ENCODE data around the gene TMEM59L. TPM values are rescaled to one million over a fixed set of nuclear protein-coding genes. Genes with fewer than 3 reads are reported as not detected.

TMEM59L gene
- total RNA-seq, 1 donor from 2014 or later: 1.6 TPM

DNA sequence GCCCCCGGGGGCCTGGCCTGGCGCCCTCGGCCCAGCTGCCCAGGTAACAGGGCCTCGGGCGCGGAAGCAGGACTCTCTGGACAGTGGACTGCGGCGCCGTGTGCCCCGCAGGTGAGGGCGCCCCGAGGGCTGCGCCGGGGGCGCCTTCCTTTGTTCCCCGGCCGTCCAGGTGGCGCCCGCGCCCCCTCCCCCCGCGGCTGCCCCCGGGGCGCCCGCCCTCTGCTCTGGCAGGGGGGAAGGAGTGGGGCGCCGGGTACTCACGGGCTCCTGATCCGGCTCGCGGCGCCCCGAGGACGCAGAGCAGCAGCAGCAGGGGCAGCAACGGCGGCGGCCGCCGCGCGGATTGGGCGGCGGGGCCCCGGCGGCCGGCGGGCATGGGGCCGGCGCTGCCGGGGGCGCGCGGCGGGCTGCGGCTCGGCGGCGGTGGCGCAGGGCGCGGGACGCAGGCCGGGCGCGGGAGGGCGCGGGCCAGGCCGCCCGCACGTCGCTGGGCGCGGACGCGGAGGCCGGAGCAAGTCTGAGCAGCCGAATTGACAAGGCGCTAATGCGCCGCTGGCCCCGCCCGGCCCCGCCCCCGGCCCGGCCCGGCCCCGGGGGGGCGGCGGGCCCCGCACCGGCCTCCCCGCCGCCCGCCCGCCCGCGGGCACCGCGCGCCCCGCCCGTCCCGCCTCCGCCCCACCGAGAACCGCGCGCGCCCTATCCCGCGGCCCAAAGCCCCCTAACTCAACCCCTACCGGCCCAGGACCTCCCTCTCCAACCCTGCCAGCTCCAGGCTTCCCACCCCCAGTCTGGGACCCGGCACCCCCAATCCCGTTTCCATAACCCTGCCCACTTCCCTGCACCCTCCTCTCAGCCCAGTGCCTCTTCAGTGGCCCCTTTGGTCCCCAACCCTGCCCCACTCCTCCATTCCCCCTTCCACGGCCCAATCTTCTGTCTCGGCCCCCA is 6.1 kb upstream of the TMEM59L start, which contains the start of gene CRLF1:
TSS of gene CRLF1 (minus strand) at position 519 of the 945 bp plus-strand sequence. CDS start at position 376, 143 bp downstream.
- intact Hi-C loops (cut with DNase I): no loop called here
- ATAC-seq (ENCODE audit: poor library complexity) (no peak), DNase-seq (no peak)

DNA sequence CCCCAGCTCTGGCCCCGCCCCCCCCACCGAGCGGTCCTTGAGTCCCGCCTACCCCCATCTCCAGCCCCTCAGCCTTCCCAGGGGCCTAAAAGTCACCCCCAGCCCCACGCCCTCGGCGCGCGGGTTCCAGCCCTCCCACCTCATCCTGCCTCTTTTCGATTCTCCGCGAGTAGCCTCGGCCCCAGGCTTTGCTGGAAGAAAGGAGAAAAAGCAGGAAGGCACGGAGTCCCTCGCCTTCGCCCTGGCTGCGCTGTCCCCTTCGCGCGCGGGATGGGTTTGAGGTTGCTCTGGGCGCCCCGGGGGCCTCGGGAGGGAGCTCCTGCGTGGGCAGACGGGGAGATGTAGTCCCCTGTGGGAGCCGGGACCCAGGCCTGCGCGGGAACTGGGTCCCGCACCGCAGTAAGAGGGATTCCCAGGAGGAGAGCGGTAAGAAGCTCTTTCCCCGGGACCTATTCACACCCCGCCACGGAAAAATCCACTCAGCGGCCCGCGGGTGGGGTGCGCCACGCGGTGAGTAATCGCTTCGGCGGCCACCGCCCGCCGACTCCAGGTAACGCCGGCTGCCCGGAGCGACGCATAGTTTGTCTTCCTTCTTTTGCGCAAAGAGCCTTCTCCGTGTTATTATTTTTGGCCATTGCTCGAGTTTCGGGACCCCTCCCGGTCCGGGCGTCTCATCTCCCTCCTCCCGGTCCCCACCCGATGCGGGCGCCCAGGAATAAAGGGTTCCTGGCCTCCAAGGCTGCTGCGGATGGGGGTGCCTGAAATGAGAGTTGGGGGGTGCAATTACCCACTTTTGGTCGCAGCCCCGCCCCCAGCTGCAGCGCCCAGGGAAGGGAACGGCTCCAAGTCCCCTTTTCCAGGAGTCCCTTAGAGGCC is 5.2 kb upstream of the TMEM59L start:
- intact Hi-C loops (cut with DNase I): no loop called here
- DNase-seq (no peak), ATAC-seq (ENCODE audit: poor library complexity) (peak; percentile 5)

DNA sequence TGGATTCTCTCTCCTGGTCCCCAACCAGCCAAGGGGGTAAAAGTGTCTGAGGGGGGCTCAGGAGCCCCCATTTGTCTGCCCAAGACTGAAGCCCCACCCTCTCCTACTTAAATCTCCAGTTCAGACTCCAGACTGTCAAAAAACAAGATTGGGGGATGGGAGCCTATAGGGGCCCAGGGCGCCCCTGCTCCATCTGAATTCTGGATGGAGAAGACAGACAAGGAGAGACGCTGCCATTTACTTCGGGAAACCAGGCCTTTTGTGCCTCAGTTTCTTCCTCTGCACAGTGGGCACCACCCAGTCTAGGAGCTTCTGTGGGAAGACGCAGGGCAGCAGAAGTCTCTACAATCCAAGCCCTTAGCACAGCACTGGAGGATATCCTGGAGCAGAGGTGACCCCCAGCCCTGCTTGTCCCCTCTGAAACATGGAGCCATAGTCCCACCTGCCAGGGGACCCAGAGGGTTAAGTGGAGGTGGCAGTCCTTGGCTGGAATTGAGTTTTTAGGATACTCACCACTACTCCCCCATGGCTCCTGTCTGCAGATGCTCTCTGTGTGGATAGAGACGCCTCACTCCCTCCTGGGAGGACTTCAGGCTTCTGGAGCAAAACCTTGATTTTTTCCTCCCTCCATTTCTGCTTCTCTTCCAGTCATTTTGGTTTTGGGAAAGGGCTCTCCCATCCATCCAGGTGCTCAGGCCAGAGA is 4.4 kb upstream of the TMEM59L start:
- intact Hi-C loops (cut with DNase I): no loop called here
- DNase-seq (no peak), ATAC-seq (ENCODE audit: poor library complexity) (no peak)

DNA sequence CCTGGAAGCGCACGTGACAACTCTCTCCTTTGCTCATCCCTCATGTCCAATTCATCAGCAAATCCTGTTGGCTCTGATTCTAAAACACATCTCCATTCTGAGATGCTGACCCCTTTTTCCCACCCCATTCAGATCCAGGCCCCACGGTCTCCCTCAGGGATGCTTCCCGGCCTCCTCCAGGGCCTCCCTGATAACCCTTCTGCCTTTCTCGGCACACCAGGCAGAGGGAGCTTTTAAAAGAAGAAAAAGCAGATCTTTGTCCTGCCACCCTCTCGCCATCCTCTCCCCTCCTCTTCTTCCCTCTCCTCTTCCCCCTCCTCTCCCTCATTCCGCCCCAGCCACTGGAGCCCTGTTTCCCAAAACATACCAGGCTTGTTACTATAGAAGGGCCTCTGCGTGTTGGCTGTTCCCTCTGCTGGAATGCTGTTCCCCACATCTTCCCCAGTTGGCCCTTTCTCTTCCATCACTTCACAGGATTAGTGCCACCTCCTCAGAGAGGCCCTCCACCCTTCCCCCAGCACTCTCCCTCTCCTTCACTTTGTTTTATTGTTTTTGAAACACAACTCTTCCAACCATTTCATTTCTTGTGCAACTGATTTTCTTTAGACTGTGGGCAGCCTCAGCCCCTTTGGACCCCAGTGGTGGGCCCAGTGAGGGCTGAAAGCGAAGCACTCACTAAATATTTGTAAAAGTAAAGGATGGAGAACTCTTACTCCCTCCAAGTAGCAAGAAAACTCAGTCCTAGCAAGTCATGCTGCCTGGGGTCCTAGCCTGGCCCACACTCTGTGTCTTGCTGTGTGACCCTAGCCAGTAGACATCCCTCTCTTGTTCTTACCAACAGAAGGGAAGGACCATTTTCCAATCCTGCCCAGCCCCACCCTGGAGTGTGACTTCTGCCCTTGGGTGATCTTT is 3.6 kb upstream of the TMEM59L start:
- no peak for DNase-seq
- no peak for ATAC-seq (ENCODE audit: poor library complexity)
- intact Hi-C loops (cut with DNase I): no loop called here

DNA sequence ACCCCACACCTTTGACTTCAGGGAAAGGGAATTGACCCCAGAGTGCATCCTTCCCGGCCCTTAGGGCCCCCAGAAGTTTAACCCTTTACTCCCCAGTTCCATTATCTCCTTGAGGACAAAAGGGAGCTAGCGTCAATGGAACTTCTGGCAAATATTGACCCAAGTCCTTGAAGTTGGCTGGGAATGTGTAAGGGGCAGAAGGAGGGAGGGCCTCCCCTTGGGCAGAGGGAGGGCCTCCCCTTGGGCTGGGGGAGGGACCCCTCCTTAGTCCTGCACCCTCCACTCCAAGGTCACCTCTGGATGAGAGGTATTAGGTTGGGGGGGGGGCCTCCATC is 3.0 kb upstream of the TMEM59L start:
- intact Hi-C loops (cut with DNase I): no loop called here
- ATAC-seq (ENCODE audit: poor library complexity) (no peak), DNase-seq (no peak)

DNA sequence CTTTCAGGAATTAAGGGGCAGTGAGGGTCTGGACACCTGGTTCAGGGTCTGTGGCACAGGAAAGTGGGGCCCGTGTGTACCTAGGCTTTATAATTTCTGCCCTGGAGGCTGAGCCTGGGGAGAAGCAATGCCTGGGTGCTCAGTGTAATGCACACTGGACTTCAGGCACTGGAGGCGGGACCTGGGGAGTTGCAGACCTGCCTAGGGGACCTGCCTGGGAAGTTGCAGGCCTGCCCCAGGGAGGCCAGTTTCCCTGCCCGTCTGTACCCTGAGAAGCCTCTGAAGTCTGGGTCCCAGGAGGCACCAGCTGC is 2.5 kb upstream of the TMEM59L start:
- intact Hi-C loops (cut with DNase I): no loop called here
- ATAC-seq (ENCODE audit: poor library complexity): no peak
- no peak for DNase-seq

DNA sequence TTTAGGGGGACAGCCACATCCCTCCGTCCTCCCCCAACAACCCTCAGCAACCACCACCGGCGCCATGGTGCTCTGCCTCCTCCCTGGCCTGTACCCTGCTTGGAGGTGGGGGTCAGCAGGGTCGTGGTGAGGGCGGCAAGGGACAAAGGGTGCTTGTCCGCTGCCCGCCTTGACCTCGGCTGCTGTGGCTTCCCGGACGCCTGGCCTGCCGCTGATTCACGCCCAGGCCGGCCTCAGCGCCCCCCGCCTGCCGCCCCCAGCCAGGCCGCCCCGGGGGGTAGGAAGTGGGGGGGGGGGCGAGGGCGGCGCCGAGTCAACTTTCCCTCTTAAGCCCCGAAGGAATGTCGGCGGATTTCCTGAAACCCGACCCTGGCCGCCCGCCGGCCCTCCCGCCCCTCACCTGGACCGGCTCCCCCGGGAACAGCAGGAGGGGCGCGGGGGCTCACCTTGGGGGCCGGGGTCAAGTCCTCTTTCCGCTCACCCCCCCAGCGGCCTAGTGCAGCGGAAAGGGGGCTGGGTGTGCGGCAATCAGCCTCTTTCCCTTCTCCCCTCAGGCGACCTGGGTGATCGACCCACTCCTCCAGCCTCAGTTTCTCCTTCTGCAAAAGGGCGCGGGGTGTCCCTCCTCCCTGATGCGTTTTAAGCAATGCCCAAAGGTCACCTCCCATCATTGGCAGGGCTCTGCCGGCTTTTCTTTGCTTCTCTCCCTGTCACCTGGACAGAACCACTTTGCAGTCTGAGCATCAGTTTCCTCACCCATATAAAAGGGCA is 1.9 kb upstream of the TMEM59L start:
- intact Hi-C loops (cut with DNase I): no loop called here
- no peak for ATAC-seq (ENCODE audit: poor library complexity)
- DNase-seq: no peak

DNA sequence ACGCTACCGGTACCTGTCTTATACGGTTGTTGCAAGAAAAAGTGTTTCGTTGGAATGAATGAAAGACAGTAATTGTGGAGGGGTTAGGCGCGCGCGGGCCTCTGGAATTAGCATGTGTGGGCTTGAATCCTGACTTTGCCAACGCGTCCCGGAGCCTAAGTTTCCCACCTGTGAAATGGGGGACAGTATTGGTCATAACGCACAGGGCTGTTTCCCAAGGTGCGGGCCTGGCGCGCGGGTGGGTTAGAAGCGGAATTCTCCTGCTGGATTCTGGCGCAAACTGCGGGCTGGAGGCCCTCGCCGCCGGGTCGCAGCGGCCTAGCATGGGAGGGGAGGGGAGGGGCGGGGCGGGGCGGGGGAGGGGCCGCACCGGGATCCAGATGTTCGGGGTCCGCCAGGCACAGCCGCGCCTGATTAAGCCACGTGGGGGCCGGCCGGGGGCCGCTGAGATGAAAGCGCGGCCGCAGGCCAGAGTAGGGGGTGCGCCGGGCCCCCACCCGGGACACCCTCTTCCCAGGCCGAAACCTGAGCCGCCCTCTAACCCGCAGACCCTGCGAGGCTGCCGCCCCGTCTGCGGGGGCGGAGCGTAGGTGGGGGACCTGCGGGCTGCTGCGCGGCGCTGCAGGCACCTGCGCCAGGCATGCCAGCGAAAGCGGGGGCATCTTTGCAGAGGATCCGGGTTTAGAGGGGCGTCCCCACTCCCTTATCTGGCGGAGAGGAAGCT is 1.2 kb upstream of the TMEM59L start:
- no peak for DNase-seq
- intact Hi-C loops (cut with DNase I): no loop called here
- ATAC-seq (ENCODE audit: poor library complexity): no peak

DNA sequence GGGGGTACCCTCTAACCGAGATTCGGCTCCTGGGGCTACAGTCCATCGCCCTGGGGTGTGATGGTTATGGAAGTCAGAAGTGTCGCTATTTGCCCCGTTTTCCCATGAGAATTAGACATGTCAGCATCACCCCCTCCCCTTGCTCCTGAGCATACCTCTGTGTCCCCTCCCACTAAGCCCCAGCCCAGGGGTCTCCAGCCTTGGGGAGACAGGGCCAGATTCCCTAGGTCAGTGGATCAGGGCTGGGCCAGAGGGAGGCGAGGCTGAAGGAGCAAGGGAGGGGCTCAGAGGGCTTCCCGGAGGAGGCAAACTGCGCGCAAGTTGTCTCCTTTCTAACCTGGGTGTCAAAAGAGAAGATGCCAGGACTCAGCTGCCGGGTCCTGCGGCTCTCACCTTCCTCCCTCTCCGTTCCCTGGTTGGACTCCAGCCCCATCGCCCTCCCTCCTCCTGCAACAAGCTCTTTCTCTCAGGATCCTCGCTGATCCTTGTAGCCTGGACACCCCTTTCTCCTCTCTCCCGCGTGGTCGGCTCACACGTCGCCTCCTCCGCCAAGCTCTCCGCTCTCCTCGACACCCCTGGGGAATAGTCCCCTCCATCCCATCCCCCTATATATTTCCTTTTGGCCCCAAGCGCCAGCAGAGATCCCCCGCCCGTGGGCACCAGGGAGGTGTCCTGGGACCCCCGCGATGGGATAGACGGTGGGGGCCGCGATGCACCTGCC is 459 bp upstream of the TMEM59L start:
- intact Hi-C loops (cut with DNase I): no loop called here
- ATAC-seq (ENCODE audit: poor library complexity): no peak
- DNase-seq: no peak

DNA sequence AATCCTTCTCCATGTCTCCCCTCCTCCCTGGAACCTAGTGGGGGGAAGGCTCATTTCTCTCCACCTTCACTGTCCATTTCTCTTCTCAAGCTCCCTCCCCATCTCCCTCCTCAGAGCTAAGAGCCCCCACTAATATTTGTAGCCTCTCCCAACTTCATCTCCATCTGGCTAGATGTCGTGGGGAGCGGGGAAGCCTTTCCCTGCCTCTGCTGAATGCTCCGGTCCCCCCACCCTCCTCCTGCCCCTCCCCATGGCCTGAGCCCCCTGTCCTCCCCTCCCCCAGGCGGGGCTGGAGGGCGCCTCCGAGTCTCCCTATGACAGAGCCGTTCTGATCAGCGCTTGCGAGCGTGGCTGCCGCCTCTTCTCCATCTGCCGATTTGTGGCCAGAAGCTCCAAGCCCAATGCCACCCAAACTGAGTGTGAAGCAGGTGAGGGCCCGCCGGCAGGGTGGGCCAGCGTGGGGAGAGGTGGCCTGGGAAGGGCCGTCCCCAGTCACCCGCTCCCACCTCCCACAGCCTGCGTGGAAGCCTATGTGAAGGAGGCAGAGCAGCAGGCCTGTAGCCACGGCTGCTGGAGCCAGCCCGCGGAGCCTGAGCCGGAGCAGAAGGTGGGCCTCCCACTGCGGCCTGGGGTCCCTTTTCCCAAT is 1.0 kb downstream of the TMEM59L start:
- DNase-seq (no peak), ATAC-seq (ENCODE audit: poor library complexity) (no peak)
- intact Hi-C loops (cut with DNase I): no loop called here

DNA sequence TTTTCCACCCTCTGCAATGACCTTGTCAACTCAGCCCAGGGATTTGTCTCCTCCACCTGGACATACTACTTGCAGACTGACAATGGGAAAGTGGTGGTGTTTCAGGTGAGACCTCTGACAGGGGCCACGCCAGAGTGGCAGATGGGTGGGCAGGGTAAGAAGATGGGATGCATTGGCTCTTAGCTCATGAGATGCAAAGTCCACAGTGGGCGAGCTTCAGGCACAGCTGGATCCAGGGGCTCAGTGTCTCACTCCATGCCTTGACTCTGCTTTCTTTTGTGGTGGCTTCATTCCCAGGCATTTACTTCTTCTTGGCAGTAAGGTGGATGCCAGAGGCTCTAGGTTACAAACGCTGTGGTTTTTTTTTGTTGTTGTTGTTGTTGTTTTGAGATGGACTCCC is 3.4 kb downstream of the TMEM59L start:
- DNase-seq (no peak), ATAC-seq (ENCODE audit: poor library complexity) (no peak)
- intact Hi-C loops (cut with DNase I): no loop called here

DNA sequence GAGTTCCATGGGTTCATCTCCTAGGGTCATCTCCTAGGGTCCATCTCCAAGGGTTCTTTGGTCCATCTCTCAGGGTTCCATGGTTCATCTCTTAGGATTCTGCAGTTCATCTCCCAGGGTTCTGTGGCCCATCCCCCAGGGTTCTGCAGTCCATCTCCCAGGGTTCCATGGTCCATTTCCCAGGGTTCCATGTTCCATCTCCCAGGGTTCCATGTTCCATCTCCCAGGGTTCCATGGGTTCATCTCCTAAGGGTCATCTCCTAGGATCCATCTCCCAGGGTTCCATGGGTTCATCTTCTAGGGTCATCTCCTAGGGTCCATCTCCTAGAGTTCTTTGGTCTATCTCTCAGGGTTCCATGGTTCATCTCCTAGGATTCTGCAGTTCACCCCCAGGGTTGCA is 4.9 kb downstream of the TMEM59L start:
- no peak for DNase-seq
- intact Hi-C loops (cut with DNase I): no loop called here
- no peak for ATAC-seq (ENCODE audit: poor library complexity)

DNA sequence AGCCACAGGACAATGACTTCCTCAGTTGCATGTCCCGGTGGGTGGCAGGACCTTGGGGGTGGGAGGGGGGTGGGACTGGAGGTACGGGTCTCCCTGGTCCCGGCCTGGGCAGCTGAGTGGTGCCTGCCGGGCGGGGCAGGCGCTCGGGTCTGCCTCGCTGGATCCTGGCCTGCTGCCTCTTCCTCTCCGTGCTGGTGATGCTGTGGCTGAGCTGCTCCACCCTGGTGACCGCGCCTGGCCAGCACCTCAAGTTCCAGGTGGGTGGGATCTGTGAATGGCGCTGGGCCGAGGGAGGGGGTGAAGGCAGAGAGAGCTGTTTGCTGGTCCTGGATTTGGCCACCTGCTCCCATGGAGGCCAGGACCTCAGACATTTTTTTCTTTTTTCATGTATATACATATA is 5.6 kb downstream of the TMEM59L start:
- intact Hi-C loops (cut with DNase I): no loop called here
- no peak for DNase-seq
- no peak for ATAC-seq (ENCODE audit: poor library complexity)

DNA sequence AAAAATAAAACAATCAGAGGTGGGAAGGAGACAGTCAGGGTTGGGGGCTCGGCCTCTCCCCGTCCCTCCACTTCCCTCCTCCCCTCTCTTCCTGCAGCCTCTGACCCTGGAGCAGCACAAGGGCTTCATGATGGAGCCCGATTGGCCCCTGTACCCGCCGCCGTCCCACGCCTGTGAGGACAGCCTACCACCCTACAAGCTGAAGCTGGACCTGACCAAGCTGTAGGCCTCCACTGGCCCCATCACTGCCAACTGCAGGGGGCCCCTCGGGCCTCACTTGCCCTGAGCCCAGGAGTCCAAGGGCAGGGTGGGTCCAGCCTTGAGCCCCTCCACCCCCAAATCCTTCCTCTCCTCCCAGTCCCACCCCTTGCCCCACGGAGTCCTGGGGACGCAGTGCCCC is 7.6 kb downstream of the TMEM59L start:
- DNase-seq (no peak), ATAC-seq (ENCODE audit: poor library complexity) (no peak)
- intact Hi-C loops (cut with DNase I): no loop called here

DNA sequence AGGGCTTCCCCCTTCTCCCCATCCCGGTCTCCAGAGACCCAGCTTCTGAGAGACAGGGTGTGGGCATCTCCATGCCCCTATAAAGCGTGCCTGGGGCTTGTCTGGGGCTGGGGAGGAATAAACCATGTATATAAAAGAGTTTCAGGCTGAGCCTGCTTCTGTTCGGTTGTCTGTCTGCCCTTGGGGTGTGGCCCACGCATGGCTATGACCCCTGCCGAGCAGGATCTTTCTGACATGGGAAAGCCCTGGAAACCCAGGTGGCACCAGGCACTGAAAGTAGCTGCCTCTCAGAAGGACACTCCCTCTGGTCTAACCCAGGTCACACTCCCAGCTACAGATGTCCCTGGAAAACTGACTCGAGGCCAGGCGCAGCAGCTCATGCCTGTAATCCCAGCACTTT is 8.2 kb downstream of the TMEM59L start:
- intact Hi-C loops (cut with DNase I): no loop called here
- no peak for ATAC-seq (ENCODE audit: poor library complexity)
- no peak for DNase-seq

DNA sequence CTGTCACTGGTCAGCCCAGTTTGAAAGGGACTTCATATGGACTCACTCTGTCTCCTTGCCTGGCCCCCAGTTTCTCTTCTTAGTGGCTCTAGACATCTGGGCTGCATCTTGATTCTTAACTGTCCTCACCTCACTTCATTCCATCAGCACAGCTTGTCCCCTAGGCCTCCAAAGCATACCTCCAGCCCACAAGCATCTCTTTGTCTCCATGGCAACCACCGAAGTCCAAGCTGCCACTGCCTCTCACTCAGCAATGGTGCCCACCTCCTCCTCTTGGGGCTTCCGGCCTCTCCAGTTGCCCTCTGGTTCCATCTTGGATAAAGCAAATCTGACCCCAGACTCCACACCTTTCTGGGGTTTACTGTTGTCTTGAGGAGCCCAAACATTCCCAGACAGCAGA is 14.2 kb downstream of the TMEM59L start:
- no peak for ATAC-seq (ENCODE audit: poor library complexity)
- intact Hi-C loops (cut with DNase I): no loop called here
- no peak for DNase-seq
